Measurements from ENCODE around the gene ICAM5. TPM values are rescaled to one million over a fixed set of nuclear protein-coding genes. Genes with fewer than 3 reads are reported as not detected.

Gene ICAM5
- total and polyA plus RNA-seq, 9 of the 15 experiments (the other 6 are each of a cell fraction or from before 2014, with no cell fraction given): 0.10 to 114 (median 13.7) TPM

DNA sequence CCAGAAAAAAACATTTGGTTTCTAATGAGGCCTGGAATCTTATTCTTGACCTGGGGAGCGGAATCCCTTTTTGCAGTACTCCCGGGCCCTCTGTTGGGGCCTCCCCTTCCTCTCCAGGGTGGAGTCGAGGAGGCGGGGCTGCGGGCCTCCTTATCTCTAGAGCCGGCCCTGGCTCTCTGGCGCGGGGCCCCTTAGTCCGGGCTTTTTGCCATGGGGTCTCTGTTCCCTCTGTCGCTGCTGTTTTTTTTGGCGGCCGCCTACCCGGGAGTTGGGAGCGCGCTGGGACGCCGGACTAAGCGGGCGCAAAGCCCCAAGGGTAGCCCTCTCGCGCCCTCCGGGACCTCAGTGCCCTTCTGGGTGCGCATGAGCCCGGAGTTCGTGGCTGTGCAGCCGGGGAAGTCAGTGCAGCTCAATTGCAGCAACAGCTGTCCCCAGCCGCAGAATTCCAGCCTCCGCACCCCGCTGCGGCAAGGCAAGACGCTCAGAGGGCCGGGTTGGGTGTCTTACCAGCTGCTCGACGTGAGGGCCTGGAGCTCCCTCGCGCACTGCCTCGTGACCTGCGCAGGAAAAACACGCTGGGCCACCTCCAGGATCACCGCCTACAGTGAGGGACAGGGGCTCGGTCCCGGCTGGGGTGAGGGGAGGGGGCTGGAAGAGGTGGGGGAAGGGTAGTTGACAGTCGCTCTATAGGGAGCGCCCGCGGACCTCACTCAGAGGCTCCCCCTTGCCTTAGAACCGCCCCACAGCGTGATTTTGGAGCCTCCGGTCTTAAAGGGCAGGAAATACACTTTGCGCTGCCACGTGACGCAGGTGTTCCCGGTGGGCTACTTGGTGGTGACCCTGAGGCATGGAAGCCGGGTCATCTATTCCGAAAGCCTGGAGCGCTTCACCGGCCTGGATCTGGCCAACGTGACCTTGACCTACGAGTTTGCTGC is 2.7 kb upstream of the ICAM5 start, which contains the start of gene ICAM4 (continued):
- TF ChIP-seq, protein P1, sequence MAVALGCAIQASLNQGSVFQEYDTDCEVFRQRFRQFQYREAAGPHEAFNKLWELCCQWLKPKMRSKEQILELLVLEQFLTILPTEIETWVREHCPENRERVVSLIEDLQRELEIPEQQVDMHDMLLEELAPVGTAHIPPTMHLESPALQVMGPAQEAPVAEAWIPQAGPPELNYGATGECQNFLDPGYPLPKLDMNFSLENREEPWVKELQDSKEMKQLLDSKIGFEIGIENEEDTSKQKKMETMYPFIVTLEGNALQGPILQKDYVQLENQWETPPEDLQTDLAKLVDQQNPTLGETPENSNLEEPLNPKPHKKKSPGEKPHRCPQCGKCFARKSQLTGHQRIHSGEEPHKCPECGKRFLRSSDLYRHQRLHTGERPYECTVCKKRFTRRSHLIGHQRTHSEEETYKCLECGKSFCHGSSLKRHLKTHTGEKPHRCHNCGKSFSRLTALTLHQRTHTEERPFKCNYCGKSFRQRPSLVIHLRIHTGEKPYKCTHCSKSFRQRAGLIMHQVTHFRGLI (CRISPR knock-in tag; IDR thresholded peaks at IDR 0.05): no peak
- TF ChIP-seq, protein P2, sequence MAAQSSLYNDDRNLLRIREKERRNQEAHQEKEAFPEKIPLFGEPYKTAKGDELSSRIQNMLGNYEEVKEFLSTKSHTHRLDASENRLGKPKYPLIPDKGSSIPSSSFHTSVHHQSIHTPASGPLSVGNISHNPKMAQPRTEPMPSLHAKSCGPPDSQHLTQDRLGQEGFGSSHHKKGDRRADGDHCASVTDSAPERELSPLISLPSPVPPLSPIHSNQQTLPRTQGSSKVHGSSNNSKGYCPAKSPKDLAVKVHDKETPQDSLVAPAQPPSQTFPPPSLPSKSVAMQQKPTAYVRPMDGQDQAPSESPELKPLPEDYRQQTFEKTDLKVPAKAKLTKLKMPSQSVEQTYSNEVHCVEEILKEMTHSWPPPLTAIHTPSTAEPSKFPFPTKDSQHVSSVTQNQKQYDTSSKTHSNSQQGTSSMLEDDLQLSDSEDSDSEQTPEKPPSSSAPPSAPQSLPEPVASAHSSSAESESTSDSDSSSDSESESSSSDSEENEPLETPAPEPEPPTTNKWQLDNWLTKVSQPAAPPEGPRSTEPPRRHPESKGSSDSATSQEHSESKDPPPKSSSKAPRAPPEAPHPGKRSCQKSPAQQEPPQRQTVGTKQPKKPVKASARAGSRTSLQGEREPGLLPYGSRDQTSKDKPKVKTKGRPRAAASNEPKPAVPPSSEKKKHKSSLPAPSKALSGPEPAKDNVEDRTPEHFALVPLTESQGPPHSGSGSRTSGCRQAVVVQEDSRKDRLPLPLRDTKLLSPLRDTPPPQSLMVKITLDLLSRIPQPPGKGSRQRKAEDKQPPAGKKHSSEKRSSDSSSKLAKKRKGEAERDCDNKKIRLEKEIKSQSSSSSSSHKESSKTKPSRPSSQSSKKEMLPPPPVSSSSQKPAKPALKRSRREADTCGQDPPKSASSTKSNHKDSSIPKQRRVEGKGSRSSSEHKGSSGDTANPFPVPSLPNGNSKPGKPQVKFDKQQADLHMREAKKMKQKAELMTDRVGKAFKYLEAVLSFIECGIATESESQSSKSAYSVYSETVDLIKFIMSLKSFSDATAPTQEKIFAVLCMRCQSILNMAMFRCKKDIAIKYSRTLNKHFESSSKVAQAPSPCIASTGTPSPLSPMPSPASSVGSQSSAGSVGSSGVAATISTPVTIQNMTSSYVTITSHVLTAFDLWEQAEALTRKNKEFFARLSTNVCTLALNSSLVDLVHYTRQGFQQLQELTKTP (IDR thresholded peaks at IDR 0.05; ENCODE audit: low read depth in 1 of 2, partially characterized antibody in 2 of 2): peak in 1 of 2 experiments; percentile 25
- TF ChIP-seq PHTF2 (CRISPR knock-in tag; IDR thresholded peaks at IDR 0.05) (peak; percentile 21; the same call in 1 of the 2 replicates), PHF8 (IDR thresholded peaks at IDR 0.05; ENCODE audit: borderline replicate concordance, low read length) (peak; percentile 64; the same call in 1 of the 2 replicates), SIN3A (IDR thresholded peaks at IDR 0.05; ENCODE audit: borderline replicate concordance in 2 of 2, control insufficient read depth in 1 of 2, low read depth in 2 of 2, low read length in 2 of 2) (peak in 1 of 2 experiments; percentile 49; a peak in 2 of 4 replicates), TAF1 (IDR thresholded peaks at IDR 0.05; ENCODE audit: control insufficient read depth, extremely low read depth, insufficient read depth, low read length, severe bottlenecking) (peak; percentile 38), EP400 (IDR thresholded peaks at IDR 0.05) (peak; percentile 61), GABPA (tag; conservative IDR thresholded peaks at IDR 0.05; ENCODE audit: low read depth) (peak; percentile 73), CTBP1 (IDR thresholded peaks at IDR 0.05; ENCODE audit: borderline replicate concordance) (peak; percentile 21; the same call in 1 of the 2 replicates), PTBP1 (IDR thresholded peaks at IDR 0.05; ENCODE audit: low read depth, low read length) (no peak), NRF1 (conservative IDR thresholded peaks at IDR 0.05 in 1 of 2, IDR thresholded peaks at IDR 0.05 in 1 of 2) (peak; percentile 81 to 83), NCOA1 (IDR thresholded peaks at IDR 0.05; ENCODE audit: low read depth) (no peak; the same call in 1 of the 2 replicates), KDM4B (IDR thresholded peaks at IDR 0.05; ENCODE audit: borderline replicate concordance in 2 of 2, low read depth in 1 of 2) (0 out of 4 replicates have a peak, but pooled peaks of 1 of the 2 experiments have one; percentile 9)
- TF ChIP-seq, protein P3, sequence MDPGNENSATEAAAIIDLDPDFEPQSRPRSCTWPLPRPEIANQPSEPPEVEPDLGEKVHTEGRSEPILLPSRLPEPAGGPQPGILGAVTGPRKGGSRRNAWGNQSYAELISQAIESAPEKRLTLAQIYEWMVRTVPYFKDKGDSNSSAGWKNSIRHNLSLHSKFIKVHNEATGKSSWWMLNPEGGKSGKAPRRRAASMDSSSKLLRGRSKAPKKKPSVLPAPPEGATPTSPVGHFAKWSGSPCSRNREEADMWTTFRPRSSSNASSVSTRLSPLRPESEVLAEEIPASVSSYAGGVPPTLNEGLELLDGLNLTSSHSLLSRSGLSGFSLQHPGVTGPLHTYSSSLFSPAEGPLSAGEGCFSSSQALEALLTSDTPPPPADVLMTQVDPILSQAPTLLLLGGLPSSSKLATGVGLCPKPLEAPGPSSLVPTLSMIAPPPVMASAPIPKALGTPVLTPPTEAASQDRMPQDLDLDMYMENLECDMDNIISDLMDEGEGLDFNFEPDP (CRISPR knock-in tag; IDR thresholded peaks at IDR 0.05): peak; percentile 8; the same call in 1 of the 2 replicates
- TF ChIP-seq, protein P4, sequence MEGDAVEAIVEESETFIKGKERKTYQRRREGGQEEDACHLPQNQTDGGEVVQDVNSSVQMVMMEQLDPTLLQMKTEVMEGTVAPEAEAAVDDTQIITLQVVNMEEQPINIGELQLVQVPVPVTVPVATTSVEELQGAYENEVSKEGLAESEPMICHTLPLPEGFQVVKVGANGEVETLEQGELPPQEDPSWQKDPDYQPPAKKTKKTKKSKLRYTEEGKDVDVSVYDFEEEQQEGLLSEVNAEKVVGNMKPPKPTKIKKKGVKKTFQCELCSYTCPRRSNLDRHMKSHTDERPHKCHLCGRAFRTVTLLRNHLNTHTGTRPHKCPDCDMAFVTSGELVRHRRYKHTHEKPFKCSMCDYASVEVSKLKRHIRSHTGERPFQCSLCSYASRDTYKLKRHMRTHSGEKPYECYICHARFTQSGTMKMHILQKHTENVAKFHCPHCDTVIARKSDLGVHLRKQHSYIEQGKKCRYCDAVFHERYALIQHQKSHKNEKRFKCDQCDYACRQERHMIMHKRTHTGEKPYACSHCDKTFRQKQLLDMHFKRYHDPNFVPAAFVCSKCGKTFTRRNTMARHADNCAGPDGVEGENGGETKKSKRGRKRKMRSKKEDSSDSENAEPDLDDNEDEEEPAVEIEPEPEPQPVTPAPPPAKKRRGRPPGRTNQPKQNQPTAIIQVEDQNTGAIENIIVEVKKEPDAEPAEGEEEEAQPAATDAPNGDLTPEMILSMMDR (IDR thresholded peaks at IDR 0.05 in 2 of 3, conservative IDR thresholded peaks at IDR 0.05 in 1 of 3; ENCODE audit: insufficient read depth in 2 of 3, low read depth in 1 of 3, low read length in 3 of 3): peak in 1 of 3 experiments; percentile 26; a peak in 2 of 6 replicates

Data from K562 (cell line).